ENCODE data around the gene TJP3.

TJP3 gene

GRCh38 chr19:3771000-3771905, 63.1 kb downstream of the TJP3 start:
- no peak for DNase-seq

GRCh38 chr19:3771906-3772455, 63.8 kb downstream of the TJP3 start, which contains the start of gene RAX2:
RAX2 (minus strand) TSS chr19:3772228; CDS start chr19:3771742, 486 bp downstream.
- no peak for DNase-seq

GRCh38 chr19:3773814-3774515, 65.8 kb downstream of the TJP3 start:
- no peak for DNase-seq

- DNase-seq: no peak
Measured at GRCh38 chr19:3774621-3775373, 66.6 kb downstream of the TJP3 start.

- no peak for DNase-seq
Measured at GRCh38 chr19:3775374-3775711, 67.2 kb downstream of the TJP3 start.

- DNase-seq: no peak
Measured at GRCh38 chr19:3775831-3776230, 67.6 kb downstream of the TJP3 start.

GRCh38 chr19:3776479-3777040, 68.4 kb downstream of the TJP3 start:
- no peak for DNase-seq

- DNase-seq: no peak
Measured at GRCh38 chr19:3778104-3778867, 70.1 kb downstream of the TJP3 start.

- DNase-seq: no peak
Measured at GRCh38 chr19:3778899-3779723, 70.9 kb downstream of the TJP3 start.

- no peak for DNase-seq
Measured at GRCh38 chr19:3780786-3781304, 72.7 kb downstream of the TJP3 start.

- no peak for DNase-seq
Measured at GRCh38 chr19:3781603-3782002, 73.4 kb downstream of the TJP3 start.

- no peak for DNase-seq
Measured at GRCh38 chr19:3782330-3782729, 74.1 kb downstream of the TJP3 start.

GRCh38 chr19:3782903-3783302, 74.7 kb downstream of the TJP3 start:
- no peak for DNase-seq

- peak; percentile 52 for DNase-seq
Measured at GRCh38 chr19:3783660-3784584, 75.7 kb downstream of the TJP3 start.

GRCh38 chr19:3784607-3785450, 76.6 kb downstream of the TJP3 start:
- no peak for DNase-seq

- no peak for DNase-seq
Measured at GRCh38 chr19:3785451-3785937, 77.3 kb downstream of the TJP3 start.

GRCh38 chr19:3785938-3786824, 78.0 kb downstream of the TJP3 start, which contains the start of gene MATK:
MATK (minus strand) TSS chr19:3786381; CDS start chr19:3785135, 1,246 bp downstream.
- DNase-seq: no peak
